HG02840 (cell line): ENCODE data around the gene PHC2.
A peak's percentile ranks its signal among the peaks of the same experiment; 100 is the strongest.

Source experiments
- ATAC-seq: cut with Tn5 transposase; IDR thresholded peaks from one replicate; pipeline ENCODE4 v1.9.1; 2021; ENCODE audit warnings: mild to moderate bottlenecking, moderate library complexity, moderate number of reproducible peaks; ENCODE audit not compliant: unreplicated experiment, low FRiP score

Gene PHC2

DNA sequence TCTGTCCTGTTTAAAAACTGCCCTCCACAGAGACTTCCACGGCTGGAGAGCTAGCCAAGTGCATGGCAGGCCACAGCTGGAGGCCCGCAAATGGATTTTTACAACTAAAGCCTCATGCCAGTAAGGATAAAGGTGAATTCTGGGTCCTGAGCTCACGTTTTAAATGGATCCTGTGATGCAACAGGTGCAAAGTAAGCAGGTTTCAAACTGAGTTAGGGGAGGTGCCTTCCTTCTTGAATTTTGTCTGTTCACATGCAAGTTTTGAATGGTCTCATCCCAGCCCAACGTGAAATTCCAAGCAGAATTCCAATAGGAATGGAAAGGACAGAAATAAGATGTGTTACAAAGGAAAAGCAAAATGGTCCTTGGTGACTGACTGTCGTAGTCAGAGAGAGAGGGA, 73.8 kb downstream of the PHC2 start:
- ATAC-seq, result no peak

DNA sequence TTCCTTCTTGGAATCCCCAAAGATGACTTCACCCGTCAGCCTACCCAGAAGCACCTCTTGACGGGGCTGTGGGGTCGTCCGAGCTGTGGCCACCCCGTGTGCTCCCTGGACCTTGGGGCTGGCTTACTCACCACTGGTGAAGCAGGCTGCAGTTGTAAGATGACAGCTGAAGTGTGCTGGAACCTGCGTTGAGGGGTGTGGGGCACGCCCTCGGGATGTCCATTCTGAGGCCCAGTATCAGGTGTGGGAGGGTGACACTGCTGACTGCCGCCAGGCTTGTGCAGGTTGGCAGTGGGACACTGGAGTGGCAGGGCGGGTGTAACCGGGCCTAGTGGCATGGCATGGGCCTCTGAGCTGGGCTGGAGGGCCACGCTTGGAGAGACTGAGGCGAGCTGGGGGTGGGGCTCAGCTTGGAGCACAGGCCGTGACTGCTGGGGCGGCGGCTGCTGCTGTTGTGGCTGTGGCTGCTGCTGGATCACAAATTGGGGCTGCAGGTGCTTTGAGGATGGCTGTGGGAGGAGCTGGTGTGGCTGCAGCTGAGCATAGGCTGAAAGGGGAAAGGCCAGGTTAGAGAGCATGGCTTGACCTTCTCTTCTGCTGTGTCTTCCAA, 76.1 kb downstream of the PHC2 start:
- ATAC-seq, result no peak

DNA sequence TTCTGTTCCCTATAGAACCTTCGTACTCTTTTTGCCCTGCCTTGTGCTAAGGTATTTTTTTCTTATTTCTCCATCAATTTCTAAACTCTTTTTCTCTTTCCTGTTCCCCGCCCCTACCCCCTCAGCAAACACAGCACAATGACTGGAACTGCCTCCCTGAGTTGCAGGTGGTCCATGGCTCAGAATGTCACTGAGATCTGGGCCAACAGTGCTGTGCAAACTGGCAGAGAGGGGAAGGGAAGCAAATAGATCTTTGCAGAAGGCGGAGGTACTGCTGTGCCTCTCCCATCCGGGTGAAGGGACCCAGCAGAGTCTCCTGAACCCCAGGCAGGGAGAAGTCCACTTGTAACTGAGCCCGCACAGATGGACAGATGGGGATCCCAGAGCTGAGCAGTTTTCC, 77.4 kb downstream of the PHC2 start:
- ATAC-seq, result no peak

DNA sequence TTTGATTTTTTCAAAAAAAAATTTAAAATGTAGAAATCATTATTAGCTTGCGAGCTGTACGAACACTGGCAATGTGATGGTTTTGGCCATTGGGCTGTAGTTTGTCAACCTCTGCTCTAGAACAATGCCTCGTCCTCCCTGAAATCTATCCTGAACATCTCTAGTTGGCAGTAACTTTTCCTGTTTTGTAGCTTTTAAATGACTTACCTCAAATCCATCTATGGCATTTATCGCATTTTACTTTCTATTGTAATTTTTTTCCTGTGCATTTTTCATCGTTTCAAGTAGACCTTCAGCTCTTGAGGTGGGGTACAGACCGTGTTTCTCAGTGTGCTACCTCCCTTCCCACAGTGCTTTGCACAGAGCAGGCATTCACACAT, 79.6 kb downstream of the PHC2 start:
- ATAC-seq, result no peak

DNA sequence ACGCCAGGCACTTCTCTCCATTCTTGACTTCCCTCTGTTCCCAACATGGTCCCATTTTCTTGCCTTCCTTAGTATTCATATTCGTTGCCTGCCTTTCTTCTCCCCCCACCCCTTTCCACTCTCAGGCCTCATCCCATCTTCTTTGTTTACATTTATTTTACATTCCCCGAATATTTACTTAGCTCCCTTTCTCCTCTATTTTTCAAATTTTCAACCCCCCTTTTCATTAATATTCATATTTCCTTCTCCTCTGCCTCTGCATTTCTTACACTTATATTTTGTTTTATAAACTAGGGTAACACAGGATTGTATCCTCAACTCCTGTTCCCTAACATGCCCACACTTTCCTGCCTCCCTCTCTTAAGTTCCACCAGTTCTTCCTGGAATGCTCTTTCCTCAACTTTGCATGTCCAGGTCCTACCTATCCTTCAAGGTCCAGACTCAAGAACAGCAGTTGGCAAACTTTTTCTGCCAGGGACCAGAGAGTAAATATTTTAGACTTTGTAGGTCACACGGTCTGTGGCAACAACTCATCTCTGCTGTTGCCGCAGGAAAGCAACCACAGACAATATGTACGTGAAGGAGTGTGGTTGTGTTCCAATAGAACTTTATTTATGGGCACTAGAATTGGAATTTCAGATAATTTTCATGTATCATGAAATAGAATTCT, 80.1 kb downstream of the PHC2 start:
- no peak for ATAC-seq

DNA sequence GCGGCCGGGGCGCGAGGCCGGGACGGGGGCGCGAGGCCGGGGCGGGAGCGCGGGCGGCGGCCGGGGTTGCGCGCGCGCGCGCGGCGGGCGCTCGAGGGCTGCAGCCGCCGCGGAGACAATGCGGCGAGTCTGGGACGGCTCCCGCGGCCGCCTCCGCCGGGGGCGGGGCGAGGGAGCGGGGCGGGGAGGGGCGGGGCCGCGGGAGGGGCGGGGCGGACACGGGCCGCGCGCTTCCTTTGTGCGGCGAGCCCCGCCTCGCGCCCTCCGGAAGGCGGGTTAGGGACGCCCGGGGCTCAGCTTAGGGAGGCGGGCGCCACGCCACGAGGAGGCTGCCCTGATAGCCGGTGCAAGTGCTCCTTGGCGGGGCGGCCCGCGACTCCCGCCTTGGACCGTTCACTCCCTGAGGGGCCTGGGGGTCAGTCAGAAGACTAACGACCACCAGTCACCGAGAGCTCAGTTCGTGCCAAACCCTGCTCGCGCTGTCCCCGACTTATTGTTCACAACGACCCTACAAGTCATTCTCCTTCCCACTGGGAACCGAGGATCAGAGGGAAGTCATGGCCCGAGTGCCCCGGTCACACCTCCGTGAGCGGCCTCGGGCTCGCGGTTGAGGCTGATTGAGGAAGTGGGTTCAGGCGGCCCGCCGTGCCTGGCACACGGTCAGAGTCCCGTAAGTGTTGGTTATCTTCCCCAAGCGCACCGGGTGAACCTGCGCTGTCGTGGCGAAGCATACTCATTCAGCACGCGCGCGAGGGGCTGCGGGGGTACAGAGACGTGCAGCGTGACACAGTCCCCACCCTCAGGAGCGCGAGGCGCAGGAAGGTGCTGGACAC, 80.9 kb downstream of the PHC2 start:
- ATAC-seq, result peak; percentile 88

DNA sequence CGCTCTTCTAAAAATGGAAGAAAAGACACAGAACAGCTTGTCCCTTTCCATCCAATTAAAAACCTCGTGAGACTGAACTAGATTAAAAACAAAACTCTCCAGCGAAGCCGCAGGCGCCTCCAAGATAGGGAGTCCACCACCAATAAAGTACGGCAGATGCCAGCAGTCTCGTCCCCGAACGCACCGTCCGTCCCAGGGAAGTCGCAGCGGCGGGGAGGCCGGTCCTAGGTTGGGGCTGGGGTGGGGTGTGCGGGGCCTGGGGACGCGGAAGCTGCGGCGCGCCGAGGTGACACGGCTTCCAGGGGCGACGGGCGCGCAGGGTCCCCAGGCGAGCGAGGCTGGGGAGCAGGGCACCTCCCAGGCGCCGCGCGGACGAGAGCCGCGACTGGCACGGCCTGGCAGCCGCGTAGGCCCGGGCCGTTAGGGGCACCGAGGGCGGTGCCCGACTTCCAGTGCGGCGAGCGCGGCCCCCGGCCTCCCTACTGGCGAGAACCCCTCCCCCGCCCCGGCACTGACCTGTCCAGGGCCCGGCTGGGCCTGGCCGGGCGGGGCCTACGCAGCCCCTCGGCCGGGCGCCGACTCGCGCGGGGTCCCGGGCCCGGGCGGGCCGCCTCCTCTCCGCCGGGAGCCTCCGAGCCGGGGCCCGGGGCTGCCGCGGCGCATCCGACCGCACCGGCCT, 81.7 kb downstream of the PHC2 start:
- peak; percentile 20 for ATAC-seq

DNA sequence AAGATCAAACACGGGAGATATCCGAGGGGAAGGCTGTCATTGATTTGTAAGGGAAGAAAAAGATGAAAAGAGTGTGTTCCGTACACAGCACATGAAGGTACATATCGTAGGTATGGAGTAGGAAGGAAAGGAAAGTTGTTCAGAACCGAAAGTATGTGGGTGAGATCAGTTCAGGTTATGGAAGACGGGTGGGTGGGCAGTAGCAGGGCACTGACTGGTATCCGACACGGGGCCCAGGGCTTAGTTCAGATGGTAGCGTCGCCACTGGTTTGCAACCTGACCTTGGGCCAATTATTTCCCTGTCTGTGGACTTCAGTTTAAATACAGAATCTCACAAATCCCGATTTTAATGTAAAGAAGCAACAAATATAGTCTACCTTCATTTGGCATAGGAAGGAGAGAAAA, 82.2 kb downstream of the PHC2 start:
- ATAC-seq, result no peak

DNA sequence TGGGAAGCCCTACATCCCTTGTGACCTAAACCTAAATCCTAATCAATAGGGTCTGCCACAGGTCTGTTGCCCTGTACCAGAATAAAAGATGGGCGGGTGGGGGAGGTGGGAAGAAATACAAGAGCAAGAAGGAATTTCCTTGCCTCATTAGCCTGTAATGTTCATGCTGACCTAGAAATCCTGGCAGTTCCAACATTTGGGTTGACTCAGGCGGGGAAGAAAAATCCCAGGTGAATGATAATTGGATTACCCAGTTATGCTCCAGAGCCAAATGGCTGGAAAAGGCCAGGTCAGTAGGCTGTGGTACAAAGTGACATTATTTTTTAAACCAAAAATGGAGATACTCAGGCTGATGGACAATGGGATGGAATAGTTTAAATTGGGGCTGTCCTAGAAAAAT, 82.7 kb downstream of the PHC2 start:
- ATAC-seq, result no peak

DNA sequence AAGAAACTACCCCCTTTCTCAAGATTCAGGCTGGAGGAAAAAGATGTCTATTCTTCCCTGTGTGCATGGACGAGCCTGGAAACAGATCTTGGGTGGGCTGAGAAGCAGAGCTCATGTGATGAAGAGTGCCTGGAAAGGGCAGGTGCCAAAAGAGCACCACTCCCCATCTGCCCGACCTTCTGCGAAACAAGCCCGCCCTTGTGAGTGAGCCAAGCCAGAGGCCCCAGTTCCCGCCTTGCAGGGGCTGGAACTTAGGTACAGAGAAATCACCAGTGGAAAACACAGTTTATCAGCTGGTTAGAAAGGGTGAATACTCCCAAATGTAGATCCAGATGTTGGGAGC, 83.3 kb downstream of the PHC2 start:
- no peak for ATAC-seq

DNA sequence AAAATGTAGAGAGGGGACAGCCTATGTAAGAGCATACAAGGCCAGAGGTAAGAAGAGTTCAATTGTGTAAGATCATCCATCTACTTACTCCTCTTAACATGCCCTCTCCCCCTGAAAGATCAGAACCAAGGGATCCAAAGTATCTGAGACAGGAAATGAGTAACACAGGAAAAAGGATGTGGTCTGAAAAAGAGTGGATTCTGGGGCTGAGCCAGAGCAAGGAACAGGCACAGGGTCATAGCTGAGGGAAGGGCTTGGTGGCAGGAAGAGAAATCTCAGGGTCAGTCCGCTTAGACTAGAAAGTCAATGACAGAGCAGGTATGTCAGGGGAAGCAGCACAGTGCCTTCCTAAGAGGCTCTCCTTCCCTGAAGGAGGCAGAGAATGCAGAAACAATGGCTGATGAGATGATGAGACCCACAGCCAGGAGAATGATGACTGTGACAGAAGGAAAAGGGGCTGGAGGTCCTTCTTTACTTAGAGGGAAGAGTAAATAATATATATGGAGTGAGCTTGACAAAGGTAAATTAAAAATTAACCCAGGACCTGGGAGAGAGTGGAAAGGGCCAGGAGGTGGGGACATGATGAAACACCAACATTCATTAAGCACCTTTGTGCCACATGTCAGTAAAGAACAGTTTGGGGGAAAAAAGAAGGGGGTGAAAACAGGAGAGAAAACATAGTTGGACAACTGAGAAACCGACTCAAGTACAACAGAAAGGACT, 83.8 kb downstream of the PHC2 start:
- no peak for ATAC-seq

DNA sequence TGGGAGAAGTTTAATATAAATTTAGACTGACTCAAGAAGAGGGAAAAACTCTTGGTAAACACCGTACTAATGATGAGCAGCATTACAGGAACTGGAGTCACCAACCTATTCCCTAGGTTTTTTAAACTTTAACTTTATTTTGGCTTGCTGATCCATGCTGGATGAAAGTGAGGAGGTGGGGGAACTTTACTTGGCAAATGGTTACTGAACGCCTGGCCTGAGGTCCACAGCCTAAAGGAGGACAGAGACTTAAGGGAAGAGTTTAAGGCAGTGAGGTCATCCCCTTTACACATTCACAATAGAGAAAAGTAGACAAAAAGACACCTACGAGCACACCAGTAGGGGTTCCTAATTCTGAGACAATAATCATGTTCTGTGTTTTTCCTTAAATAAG, 84.4 kb downstream of the PHC2 start:
- ATAC-seq, result no peak

DNA sequence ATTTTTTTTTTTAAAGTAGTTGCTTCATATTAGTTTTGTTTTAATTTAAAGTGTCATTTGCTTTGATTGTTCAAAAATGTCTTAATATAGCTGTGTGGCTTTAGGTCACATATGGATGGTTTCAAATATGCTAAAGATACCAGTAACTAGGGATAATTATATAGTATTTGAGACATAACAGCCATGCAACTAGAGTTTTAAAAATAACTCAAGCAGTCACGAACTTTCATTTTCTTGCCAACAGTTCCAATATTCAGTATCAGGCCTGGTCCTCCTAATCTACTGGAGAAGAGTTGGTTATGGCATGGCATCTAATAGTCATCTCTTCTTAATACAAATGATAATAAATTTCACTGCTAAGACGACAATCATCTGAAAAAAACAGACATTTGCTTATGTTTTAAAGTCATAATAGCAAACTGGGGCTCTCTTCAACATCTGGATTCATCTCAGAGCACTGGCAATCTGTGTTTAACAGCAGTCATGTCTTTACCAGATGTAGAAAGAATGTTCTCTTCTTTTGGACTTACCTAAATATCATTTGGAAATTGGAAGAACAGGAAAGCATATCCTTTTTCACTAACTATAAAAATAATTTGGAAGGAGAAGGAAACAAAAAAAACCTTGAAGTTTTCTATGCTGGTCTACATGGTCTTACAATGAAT, 85.9 kb downstream of the PHC2 start:
- no peak for ATAC-seq

DNA sequence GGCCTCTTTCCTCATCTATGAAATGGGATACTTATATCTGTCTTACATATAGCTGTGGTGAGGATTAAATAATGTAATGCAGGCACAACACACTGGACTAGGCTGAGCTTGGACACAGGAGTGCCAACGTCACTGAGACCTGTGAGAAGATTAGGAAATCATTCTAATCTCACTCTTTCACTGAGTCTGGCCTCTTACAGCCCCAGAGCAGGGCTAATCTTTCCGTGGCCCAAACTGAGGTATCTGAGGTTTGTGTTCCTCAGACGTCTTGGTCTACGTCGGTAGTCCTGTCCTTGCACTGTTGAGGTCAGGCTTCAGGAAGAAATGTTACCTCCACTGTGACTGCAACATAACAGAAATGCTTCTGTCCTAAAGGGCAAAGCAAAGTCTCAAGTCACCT, 87.4 kb downstream of the PHC2 start:
- ATAC-seq, result no peak

DNA sequence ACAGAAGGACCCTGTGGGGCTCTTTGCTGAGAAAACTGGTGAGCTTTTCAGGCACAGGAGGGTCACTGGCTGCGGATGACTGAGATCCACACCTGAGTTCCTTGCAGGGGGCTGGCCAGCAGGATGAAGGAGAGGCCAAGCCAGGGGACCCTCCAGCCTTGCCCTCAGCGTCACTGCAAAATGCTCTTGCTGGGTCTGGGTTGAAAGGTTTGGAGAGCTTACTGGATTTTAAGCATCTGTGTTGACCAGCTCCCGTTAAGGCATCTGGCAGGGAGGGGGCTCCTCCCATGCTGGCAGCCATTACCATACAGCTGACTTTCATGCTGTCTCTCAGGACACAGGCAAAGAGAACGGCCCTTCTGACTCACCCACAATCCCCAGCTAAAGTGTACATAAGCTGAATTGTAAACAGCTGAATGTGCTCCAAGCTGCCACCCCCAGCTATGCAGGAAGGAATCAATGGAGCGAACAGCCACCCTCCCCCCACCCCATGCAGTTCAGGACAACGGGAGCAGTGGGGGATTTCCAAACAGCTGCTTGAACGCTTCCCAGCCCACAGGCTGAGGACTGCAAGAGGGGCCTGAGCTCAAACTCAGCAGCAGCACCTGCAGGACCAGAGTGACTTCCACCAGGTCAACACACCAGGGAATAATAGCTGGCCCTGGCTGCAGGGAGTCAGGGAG, 88.7 kb downstream of the PHC2 start:
- ATAC-seq, result no peak

DNA sequence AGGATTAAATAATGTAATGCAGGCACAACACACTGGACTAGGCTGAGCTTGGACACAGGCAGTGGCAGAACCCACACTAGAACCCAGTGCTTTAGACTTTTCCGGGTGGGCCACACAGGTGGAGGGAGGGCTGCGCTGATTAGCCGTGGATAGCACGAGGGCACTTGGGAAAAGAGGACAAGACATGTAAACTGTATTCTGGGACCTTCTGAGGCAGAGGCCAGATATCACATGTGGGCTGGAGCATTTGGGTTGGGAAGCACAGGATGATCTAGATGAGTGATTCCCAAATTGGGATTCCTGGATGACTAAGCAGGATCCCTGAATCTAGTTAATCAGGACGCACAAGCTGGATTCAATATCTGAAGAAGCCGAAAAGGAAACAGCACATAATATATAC, 89.7 kb downstream of the PHC2 start:
- ATAC-seq, result no peak

DNA sequence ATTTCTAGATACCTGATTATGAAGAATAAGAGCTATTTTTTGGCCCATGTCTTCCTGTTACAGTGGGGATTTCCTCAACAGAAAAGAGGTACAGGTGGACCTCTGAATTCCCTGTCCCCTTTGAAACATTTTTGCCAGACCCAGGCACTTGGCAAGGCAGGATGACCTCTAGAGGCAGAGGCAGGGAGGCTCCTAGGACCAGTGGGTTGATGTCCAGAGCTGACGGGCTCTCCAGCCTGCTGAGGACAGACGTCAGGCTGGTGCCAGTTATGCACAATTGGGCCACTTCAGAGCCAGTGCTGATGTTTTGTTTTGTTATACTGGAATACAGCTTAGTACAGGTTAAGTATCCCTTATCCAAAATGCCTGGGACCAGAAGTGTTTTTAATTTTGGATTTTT, 91.5 kb downstream of the PHC2 start:
- ATAC-seq, result no peak

DNA sequence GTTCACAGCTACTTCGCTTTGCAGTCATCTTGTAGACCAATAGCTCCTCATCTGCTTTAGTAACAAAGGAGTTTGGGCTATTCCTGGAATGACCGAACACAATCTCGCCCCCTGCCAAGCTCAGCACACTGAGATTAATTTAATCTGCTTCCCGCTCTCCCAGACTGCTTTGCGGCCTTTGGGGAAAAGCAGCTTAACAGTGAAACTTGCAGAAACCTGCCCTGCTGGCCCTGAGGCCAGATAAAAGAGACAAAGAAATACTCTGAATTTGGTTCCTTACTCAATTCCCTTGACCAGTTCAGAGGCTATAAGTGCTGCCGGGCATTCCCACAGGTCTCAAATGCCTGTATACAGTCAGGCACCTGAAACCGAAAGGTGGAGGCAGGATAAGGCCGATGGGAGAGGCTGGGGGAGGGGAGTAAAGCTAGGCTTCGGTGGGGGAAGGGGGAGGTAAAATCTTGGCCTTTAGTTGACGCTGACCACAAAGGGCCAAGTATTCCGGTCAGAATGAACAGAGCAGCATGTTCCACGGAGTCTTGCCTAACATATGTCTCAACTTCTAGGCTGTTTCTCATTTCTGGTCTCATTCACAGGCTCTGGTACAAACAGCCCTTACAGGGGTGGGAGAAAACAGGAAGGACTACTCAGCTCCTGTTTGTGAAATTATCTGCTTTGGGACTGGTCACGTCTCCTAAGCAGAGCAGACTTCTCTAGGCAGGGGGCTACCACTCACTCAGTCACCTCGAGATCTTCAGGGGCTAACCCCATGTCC, 92.3 kb downstream of the PHC2 start:
- ATAC-seq, result no peak

DNA sequence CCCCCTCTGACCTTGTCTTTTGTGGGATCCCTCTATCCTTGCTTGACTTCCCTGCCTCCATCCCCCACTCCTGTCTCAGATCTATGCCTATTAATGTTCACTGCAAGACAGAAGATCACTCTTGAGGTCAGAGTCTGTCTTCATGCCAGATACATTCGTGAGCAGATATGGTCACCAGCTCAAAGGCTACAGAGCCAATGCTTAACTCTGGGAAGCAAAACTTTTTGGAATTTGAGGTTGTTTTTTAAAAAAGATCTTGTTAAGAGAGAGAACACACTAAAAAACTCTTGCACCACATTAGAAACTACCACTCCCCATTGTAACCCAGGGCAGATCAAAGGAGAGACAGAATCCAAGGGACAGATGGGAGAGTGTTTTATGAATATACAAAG, 92.9 kb downstream of the PHC2 start:
- ATAC-seq, result no peak
